WTC11 (cell line): ENCODE results near the gene NCOA3. TPM values are rescaled to one million over a fixed set of nuclear protein-coding genes. Genes with fewer than 3 reads are reported as not detected.

Source experiments
- ATAC-seq: fragments of 200-7000 bp; cut with Tn5 transposase; 2 replicates; pipeline ENCODE4 v1.10.0; 2021; ENCODE audit warnings: mild to moderate bottlenecking, moderate library complexity
- CTCF ChIA-PET: fragments of 300-600 bp; sonication (Branson Sonifier 250); formaldehyde crosslinking; loops from one replicate; lab custom pipeline; 2021; ENCODE audit warnings: antibody characterized with exemption; lab: Charles Lee
- POLR2A ChIA-PET: fragments of 350-600 bp; sonication (Branson Sonifier 250); formaldehyde crosslinking; loops from one replicate; lab custom pipeline; 2021; ENCODE audit warnings: antibody characterized with exemption; lab: Charles Lee
- DNase-seq: peaks from one replicate; pipeline ENCODE4 v3.0.0; 2021; ENCODE audit warnings: low spot score
- H3K27ac Mint-ChIP-seq: 2 replicates; pipeline ENCODE4 v1.8.0; 2021; ENCODE audit warnings: mixed read lengths
- H3K27me3 Mint-ChIP-seq: 2 replicates; pipeline ENCODE4 v1.8.0; 2021; ENCODE audit warnings: low read depth, mild to moderate bottlenecking, moderate library complexity, mixed read lengths
- H3K36me3 Mint-ChIP-seq: 2 replicates; pipeline ENCODE4 v1.8.0; 2021; ENCODE audit warnings: mixed read lengths
- H3K4me1 Mint-ChIP-seq: 2 replicates; pipeline ENCODE4 v1.8.0; 2022; ENCODE audit warnings: mixed read lengths
- H3K4me3 Mint-ChIP-seq: 2 replicates; pipeline ENCODE4 v1.8.0; 2021; ENCODE audit warnings: mild to moderate bottlenecking, moderate library complexity, mixed read lengths
- H3K9me3 Mint-ChIP-seq: 2 replicates; pipeline ENCODE4 v1.8.0; 2021; ENCODE audit warnings: mixed read lengths
- ESRRA ChIP-seq: sonication (generic); formaldehyde crosslinking; IDR thresholded peaks from 2 replicates; pipeline ENCODE4 v1.8.1; 2022; ENCODE audit warnings: mild to moderate bottlenecking, missing genetic modification reagents, borderline replicate concordance
- ETV6 ChIP-seq: sonication (generic); formaldehyde crosslinking; IDR thresholded peaks from 2 replicates; pipeline ENCODE4 v1.8.1; 2022; ENCODE audit warnings: mild to moderate bottlenecking, missing genetic modification reagents
- FOXJ3 ChIP-seq: sonication (generic); formaldehyde crosslinking; IDR thresholded peaks from 2 replicates; pipeline ENCODE4 v1.9.0; 2021; ENCODE audit warnings: missing genetic modification reagents, mild to moderate bottlenecking, borderline replicate concordance
- GTF2I ChIP-seq: fragments of 250-450 bp; sonication (Bioruptor Pico); conservative IDR thresholded peaks from 2 replicates; pipeline ENCODE4 v1.4.0; 2021; ENCODE audit warnings: mild to moderate bottlenecking
- MXD4 ChIP-seq: fragments of 250-450 bp; sonication (Bioruptor Pico); IDR thresholded peaks from 2 replicates; pipeline ENCODE4 v1.8.0; 2021; ENCODE audit warnings: mild to moderate bottlenecking, moderate library complexity, borderline replicate concordance
- NR2C2 ChIP-seq: sonication (generic); formaldehyde crosslinking; IDR thresholded peaks from 2 replicates; pipeline ENCODE4 v1.8.0; 2022; ENCODE audit warnings: mild to moderate bottlenecking, missing genetic modification reagents
- PRRX2 ChIP-seq: fragments of 250-450 bp; sonication (Bioruptor Pico); IDR thresholded peaks from 2 replicates; pipeline ENCODE4 v1.8.0; 2021; ENCODE audit warnings: mild to moderate bottlenecking
- SMAD3 ChIP-seq: sonication (generic); formaldehyde crosslinking; IDR thresholded peaks from 2 replicates; pipeline ENCODE4 v1.8.0; 2022; ENCODE audit warnings: missing genetic modification reagents, mild to moderate bottlenecking, borderline replicate concordance
- ZBTB21 ChIP-seq: sonication (generic); formaldehyde crosslinking; IDR thresholded peaks from 2 replicates; pipeline ENCODE4 v1.8.1; 2023; ENCODE audit warnings: mild to moderate bottlenecking, missing genetic modification reagents, borderline replicate concordance
- ZNF219 ChIP-seq: sonication (generic); formaldehyde crosslinking; IDR thresholded peaks from 2 replicates; pipeline ENCODE4 v1.8.0; 2023; ENCODE audit warnings: missing genetic modification reagents, mild to moderate bottlenecking, borderline replicate concordance
- ZNF232 ChIP-seq: sonication (generic); formaldehyde crosslinking; IDR thresholded peaks from 2 replicates; pipeline ENCODE4 v1.8.0; 2022; ENCODE audit warnings: mild to moderate bottlenecking, missing genetic modification reagents
- ZNF416 ChIP-seq: fragments of 250-450 bp; sonication (Bioruptor Pico); IDR thresholded peaks from 2 replicates; pipeline ENCODE4 v1.9.0; 2021; ENCODE audit warnings: mild to moderate bottlenecking, inconsistent platforms
- total RNA-seq: library from RNA; stranded (reverse); gene quantifications from 3 replicates; pipeline ENCODE4 v1.2.3, GENCODE V29; 2021
- TF ChIP-seq, protein P1 (sequence below): fragments of 200-600 bp; IDR thresholded peaks from 2 replicates; pipeline ENCODE4 v1.8.0; 2022; ENCODE audit warnings: antibody characterized with exemption
- TF ChIP-seq, protein P2 (sequence below): sonication (generic); formaldehyde crosslinking; IDR thresholded peaks from 2 replicates; pipeline ENCODE4 v1.8.0; 2022; ENCODE audit warnings: mild to moderate bottlenecking, missing genetic modification reagents
- TF ChIP-seq, protein P3 (sequence below): fragments of 250-450 bp; sonication (Bioruptor Pico); conservative IDR thresholded peaks from 2 replicates; pipeline ENCODE4 v1.9.0; 2021; ENCODE audit warnings: mild to moderate bottlenecking
- TF ChIP-seq, protein P4 (sequence below): fragments of 250-450 bp; sonication (Bioruptor Pico); IDR thresholded peaks from 2 replicates; pipeline ENCODE4 v1.8.0; 2021; ENCODE audit warnings: mild to moderate bottlenecking
- TF ChIP-seq, protein P5 (sequence below): sonication (generic); formaldehyde crosslinking; IDR thresholded peaks from 2 replicates; pipeline ENCODE4 v1.8.0; 2022; ENCODE audit warnings: mild to moderate bottlenecking, missing genetic modification reagents
- TF ChIP-seq, protein P6 (sequence below): sonication (generic); formaldehyde crosslinking; IDR thresholded peaks from 2 replicates; pipeline ENCODE4 v1.8.1; 2023; ENCODE audit warnings: mild to moderate bottlenecking, missing genetic modification reagents, moderate library complexity
- TF ChIP-seq, protein P7 (sequence below): sonication (generic); formaldehyde crosslinking; conservative IDR thresholded peaks from 2 replicates; pipeline ENCODE4 v1.8.1; 2023; ENCODE audit warnings: mild to moderate bottlenecking, low read depth, missing genetic modification reagents, moderate library complexity

NCOA3 gene
- total RNA-seq, 1 experiment from 2014 or later, result 25.2 TPM

DNA sequence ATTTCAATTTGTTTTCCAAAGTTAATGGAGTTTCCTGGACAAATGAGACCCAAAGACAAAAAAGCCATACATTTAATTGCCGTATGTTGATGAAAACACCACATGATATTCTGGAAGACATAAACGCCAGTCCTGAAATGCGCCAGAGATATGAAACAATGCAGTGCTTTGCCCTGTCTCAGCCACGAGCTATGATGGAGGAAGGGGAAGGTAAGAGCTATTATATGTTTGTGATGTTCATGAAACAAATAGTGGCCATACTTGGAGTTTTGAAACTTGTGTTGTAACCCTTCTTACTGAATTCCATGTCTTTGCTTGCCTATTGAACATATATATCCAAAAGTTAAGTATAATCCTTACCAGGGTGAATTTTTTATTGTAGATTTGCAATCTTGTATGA is 125.9 kb downstream of the NCOA3 start (continued):
- no peak for TF ChIP-seq FOXJ3 (CRISPR knock-in tag)
- TF ChIP-seq, protein P1, sequence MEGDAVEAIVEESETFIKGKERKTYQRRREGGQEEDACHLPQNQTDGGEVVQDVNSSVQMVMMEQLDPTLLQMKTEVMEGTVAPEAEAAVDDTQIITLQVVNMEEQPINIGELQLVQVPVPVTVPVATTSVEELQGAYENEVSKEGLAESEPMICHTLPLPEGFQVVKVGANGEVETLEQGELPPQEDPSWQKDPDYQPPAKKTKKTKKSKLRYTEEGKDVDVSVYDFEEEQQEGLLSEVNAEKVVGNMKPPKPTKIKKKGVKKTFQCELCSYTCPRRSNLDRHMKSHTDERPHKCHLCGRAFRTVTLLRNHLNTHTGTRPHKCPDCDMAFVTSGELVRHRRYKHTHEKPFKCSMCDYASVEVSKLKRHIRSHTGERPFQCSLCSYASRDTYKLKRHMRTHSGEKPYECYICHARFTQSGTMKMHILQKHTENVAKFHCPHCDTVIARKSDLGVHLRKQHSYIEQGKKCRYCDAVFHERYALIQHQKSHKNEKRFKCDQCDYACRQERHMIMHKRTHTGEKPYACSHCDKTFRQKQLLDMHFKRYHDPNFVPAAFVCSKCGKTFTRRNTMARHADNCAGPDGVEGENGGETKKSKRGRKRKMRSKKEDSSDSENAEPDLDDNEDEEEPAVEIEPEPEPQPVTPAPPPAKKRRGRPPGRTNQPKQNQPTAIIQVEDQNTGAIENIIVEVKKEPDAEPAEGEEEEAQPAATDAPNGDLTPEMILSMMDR, result no peak
- TF ChIP-seq, protein P2, sequence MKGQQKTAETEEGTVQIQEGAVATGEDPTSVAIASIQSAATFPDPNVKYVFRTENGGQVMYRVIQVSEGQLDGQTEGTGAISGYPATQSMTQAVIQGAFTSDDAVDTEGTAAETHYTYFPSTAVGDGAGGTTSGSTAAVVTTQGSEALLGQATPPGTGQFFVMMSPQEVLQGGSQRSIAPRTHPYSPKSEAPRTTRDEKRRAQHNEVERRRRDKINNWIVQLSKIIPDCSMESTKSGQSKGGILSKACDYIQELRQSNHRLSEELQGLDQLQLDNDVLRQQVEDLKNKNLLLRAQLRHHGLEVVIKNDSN (CRISPR knock-in tag), result no peak

DNA sequence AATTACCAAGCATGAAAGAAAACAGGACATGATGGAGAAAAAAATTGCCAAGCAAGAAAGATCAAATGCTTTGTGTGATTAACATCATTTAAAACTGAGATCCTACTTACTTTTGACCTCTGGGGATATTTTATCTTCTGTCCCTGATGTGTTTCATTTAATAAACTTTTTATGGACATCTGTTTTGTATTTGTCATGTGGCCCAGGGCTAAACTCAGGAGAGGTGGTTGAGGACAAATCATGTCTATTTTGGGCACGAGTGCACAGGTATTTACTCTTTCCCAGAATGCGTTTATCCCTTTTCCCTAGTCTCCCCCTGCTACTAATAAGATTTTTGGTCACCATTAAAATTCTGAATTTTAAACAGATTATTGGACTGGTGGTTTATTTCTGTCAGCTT is 128.2 kb downstream of the NCOA3 start:
- ATAC-seq (no peak), DNase-seq (no peak)
- Mint-ChIP-seq H3K27me3 (no peaks in the 10 kb centered on the region), H3K4me3 (no peak overlapping the region), H3K27ac (no peak overlapping the region), H3K9me3 (no peaks in the 10 kb centered on the region), H3K36me3 (peaks cover 16% of the 10 kb centered on the region), H3K4me1 (no peaks in the 10 kb centered on the region)
- ChIA-PET POLR2A (no interaction called here), CTCF (no interaction called here)
- TF ChIP-seq NR2C2 (CRISPR knock-in tag), result no peak
- TF ChIP-seq, protein P3, sequence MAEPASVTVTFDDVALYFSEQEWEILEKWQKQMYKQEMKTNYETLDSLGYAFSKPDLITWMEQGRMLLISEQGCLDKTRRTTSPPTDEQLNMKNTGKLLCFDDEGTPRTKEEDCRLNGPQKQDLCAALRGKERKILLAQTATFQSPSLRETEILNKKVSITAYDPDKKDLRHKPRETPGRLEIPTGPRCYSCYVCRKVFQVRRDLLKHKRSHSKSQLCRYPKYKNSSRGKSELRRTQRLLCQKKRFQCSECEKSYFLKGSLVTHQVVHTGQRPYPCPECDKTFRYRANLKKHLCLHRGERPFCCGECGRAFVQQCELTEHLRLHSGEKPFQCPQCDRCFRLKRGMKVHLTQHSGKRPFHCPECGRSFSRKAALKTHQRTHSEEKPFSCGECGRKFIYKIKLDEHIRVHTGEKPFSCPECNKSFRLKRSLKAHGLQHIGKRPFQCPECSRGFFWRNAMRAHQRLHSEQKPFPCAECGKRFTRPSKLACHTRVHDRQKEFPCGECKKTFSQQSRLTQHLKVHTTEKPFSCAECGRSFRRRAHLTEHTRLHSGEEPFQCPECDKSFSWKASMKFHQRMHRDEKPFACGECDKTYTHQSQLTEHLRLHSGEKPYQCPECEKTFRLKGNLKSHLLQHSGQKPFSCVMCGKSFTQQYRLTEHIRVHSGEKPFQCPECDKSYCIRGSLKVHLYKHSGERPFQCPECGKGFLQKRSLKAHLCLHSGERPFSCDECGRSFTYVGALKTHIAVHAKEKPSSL (CRISPR knock-in tag), result no peak
- TF ChIP-seq SMAD3, result no peak
- TF ChIP-seq, protein P4, sequence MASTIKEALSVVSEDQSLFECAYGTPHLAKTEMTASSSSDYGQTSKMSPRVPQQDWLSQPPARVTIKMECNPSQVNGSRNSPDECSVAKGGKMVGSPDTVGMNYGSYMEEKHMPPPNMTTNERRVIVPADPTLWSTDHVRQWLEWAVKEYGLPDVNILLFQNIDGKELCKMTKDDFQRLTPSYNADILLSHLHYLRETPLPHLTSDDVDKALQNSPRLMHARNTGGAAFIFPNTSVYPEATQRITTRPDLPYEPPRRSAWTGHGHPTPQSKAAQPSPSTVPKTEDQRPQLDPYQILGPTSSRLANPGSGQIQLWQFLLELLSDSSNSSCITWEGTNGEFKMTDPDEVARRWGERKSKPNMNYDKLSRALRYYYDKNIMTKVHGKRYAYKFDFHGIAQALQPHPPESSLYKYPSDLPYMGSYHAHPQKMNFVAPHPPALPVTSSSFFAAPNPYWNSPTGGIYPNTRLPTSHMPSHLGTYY, result no peak

DNA sequence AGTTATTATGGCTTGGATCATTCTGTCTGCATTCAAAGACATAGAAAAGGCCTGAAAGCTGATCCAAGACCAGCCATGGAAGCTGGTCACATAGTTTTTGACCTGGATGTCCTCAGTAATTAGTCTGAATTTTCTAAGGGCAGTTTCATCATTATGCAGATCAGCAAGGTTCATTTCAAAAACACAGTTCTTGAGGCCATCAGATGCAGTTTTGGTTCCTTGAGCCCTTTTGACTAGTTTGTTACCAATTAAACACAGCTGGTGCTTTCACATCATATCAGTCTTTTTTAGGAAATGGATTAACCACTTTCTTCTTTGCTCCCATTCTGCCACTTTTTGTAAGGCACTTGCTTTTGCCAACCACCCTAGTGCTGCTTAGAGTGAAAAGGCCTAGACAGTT is 129.4 kb downstream of the NCOA3 start:
- no peaks in the 10 kb centered on the region for H3K27me3 Mint-ChIP-seq
- CTCF ChIA-PET, result no interaction called here

More for the DNA sequence above, 129.4 kb downstream of the NCOA3 start:
- ATAC-seq (no peak), DNase-seq (no peak)
- Mint-ChIP-seq H3K36me3 (peaks cover 19% of the 10 kb centered on the region), H3K27ac (no peak overlapping the region), H3K9me3 (no peaks in the 10 kb centered on the region), H3K4me1 (no peaks in the 10 kb centered on the region), H3K4me3 (no peak overlapping the region)
- TF ChIP-seq ZNF232 (CRISPR knock-in tag), result no peak
- TF ChIP-seq ZNF416 (CRISPR knock-in tag), result no peak
- TF ChIP-seq ETV6 (CRISPR knock-in tag), result no peak
- TF ChIP-seq MXD4 (CRISPR knock-in tag), result no peak
- TF ChIP-seq GTF2I (CRISPR knock-in tag), result no peak
- TF ChIP-seq, protein P5, sequence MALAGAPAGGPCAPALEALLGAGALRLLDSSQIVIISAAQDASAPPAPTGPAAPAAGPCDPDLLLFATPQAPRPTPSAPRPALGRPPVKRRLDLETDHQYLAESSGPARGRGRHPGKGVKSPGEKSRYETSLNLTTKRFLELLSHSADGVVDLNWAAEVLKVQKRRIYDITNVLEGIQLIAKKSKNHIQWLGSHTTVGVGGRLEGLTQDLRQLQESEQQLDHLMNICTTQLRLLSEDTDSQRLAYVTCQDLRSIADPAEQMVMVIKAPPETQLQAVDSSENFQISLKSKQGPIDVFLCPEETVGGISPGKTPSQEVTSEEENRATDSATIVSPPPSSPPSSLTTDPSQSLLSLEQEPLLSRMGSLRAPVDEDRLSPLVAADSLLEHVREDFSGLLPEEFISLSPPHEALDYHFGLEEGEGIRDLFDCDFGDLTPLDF (CRISPR knock-in tag), result no peak
- TF ChIP-seq PRRX2 (CRISPR knock-in tag), result no peak
- no peak for TF ChIP-seq ZNF219 (CRISPR knock-in tag)
- TF ChIP-seq, protein P6, sequence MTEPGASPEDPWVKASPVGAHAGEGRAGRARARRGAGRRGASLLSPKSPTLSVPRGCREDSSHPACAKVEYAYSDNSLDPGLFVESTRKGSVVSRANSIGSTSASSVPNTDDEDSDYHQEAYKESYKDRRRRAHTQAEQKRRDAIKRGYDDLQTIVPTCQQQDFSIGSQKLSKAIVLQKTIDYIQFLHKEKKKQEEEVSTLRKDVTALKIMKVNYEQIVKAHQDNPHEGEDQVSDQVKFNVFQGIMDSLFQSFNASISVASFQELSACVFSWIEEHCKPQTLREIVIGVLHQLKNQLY, result no peak
- TF ChIP-seq, protein P4, result no peak
- no peak for TF ChIP-seq ZBTB21 (CRISPR knock-in tag)
- no peak for TF ChIP-seq ESRRA (CRISPR knock-in tag)
- no peak for TF ChIP-seq FOXJ3 (CRISPR knock-in tag)
- TF ChIP-seq, protein P7, sequence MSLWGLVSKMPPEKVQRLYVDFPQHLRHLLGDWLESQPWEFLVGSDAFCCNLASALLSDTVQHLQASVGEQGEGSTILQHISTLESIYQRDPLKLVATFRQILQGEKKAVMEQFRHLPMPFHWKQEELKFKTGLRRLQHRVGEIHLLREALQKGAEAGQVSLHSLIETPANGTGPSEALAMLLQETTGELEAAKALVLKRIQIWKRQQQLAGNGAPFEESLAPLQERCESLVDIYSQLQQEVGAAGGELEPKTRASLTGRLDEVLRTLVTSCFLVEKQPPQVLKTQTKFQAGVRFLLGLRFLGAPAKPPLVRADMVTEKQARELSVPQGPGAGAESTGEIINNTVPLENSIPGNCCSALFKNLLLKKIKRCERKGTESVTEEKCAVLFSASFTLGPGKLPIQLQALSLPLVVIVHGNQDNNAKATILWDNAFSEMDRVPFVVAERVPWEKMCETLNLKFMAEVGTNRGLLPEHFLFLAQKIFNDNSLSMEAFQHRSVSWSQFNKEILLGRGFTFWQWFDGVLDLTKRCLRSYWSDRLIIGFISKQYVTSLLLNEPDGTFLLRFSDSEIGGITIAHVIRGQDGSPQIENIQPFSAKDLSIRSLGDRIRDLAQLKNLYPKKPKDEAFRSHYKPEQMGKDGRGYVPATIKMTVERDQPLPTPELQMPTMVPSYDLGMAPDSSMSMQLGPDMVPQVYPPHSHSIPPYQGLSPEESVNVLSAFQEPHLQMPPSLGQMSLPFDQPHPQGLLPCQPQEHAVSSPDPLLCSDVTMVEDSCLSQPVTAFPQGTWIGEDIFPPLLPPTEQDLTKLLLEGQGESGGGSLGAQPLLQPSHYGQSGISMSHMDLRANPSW (CRISPR knock-in tag), result no peak
- POLR2A ChIA-PET, result no interaction called here
